CD4-positive, alpha-beta T cell (primary cell): Measurements from ENCODE around the gene SAMD14. TPM values are rescaled to one million over a fixed set of nuclear protein-coding genes. Genes with fewer than 3 reads are reported as not detected.

Experiments used
- ATAC-seq: fragments of 200-7000 bp; cut with Tn5 transposase; one replicate; pipeline ENCODE4 v1.10.0; 2022; ENCODE audit warnings: mild to moderate bottlenecking; ENCODE audit not compliant: poor library complexity
- CTCF ChIA-PET: fragments of 350-600 bp; sonication (Branson Sonifier 250); formaldehyde crosslinking; loops from one replicate; lab custom pipeline; 2021; ENCODE audit warnings: antibody characterized with exemption, inconsistent platforms; lab: Charles Lee
- POLR2A ChIA-PET: fragments of 350-600 bp; sonication (Branson Sonifier 250); formaldehyde crosslinking; loops from one replicate; lab custom pipeline; 2021; ENCODE audit warnings: antibody characterized with exemption, inconsistent platforms; lab: Charles Lee
- DNase-seq, 14 experiments: peaks; one replicate each; pipeline ENCODE4 v3.0.0-alpha.2; 2013 to 2020; ENCODE audit warnings: mixed read lengths in 2 of 14
- H3K27ac ChIP-seq, 2 donors: one replicate each; pipeline versions ENCODE4 v1.5.1 to v1.7.0; 2013; ENCODE audit warnings: low read length in 2 of 2, low read depth in 1 of 2, mild to moderate bottlenecking in 1 of 2
- H3K27me3 ChIP-seq, 2 experiments: 1 replicate in 1 of 2; 2 replicates in 1 of 2; pipeline versions ENCODE4 v1.6.1 to v1.7.0; 2013; ENCODE audit warnings: low read length in 2 of 2, control low read depth in 1 of 2, mild to moderate bottlenecking in 1 of 2, moderate library complexity in 1 of 2; ENCODE audit not compliant: insufficient read depth in 2 of 2, control insufficient read depth in 1 of 2
- H3K36me3 ChIP-seq: one replicate; pipeline ENCODE4 v1.6.1; 2013; ENCODE audit warnings: low read length, control low read depth; ENCODE audit not compliant: insufficient read depth
- H3K4me1 ChIP-seq: one replicate; pipeline ENCODE4 v1.6.1; 2013; ENCODE audit warnings: low read length, control low read depth; ENCODE audit not compliant: insufficient read depth
- H3K4me3 ChIP-seq: one replicate; pipeline ENCODE4 v1.5.1; 2013; ENCODE audit warnings: mild to moderate bottlenecking, low read length, moderate library complexity
- H3K9me3 ChIP-seq, 2 experiments: 1 replicate in 1 of 2; 2 replicates in 1 of 2; pipeline versions ENCODE4 v1.6.1 to v1.7.0; 2013; ENCODE audit warnings: low read length in 2 of 2, mild to moderate bottlenecking in 2 of 2, control low read depth in 1 of 2, moderate library complexity in 1 of 2; ENCODE audit not compliant: control insufficient read depth in 1 of 2, insufficient read depth in 1 of 2
- H3K27ac Mint-ChIP-seq: one replicate; pipeline ENCODE4 v1.8.0; 2020; ENCODE audit warnings: mixed read lengths
- H3K27me3 Mint-ChIP-seq: one replicate; pipeline ENCODE4 v1.8.0; 2021; ENCODE audit warnings: mixed read lengths
- H3K36me3 Mint-ChIP-seq: one replicate; pipeline ENCODE4 v1.8.0; 2021; ENCODE audit warnings: low read depth, mixed read lengths
- H3K4me1 Mint-ChIP-seq: one replicate; pipeline ENCODE4 v1.8.0; 2021; ENCODE audit warnings: low read depth, mixed read lengths
- H3K4me3 Mint-ChIP-seq: one replicate; pipeline ENCODE4 v1.8.0; 2020; ENCODE audit warnings: mild to moderate bottlenecking, mixed read lengths
- H3K9me3 Mint-ChIP-seq: one replicate; pipeline ENCODE4 v1.8.0; 2020; ENCODE audit warnings: mixed read lengths
- CTCF ChIP-seq: fragments of 200-600 bp; IDR thresholded peaks from one replicate; pipeline ENCODE4 v1.8.0; 2022; ENCODE audit warnings: antibody characterized with exemption, mild to moderate bottlenecking
- intact Hi-C, 2 experiments: fragments of 100-400 bp; cut with DNase I in 1 of 2; cut with micrococcal nuclease in 1 of 2; formaldehyde crosslinking; loops; one replicate each; pipeline versions ENCODE4 v1.15.1 to v1.9.0; 2023 to 2025; cut with DNase I, micrococcal nuclease
- total RNA-seq, 174 experiments: library from RNA in 2 of 174; stranded (reverse) in 2 of 174; gene quantifications; one replicate each; pipeline ENCODE4 v1.2.3 and lab custom pipeline; 2021 to 2026

SAMD14 gene
- total RNA-seq, 2 experiments from 2014 or later = 0.33 to 0.53 TPM

GRCh38 chr17:50151937-50152547 is 22.1 kb upstream of the SAMD14 start:
- no peaks in the 10 kb centered on the region for H3K27me3 ChIP-seq
- ChIA-PET CTCF (interaction anchor here (1.2 to 2.4 kb wide), 8 partner anchors 9 to 245 kb away, joined by 3 to 26 read pairs (median 6); partner anchors contain the start of gene LRRC59), POLR2A (interaction anchor here (0.7 to 4.2 kb wide), 9 partner anchors 9 to 1152 kb away, joined by 3 to 50 read pairs (median 4); no protein-coding TSS in a partner anchor)
- no peak for TF ChIP-seq CTCF
- no peaks in the 10 kb centered on the region for H3K9me3 Mint-ChIP-seq
- H3K27me3 Mint-ChIP-seq = no peaks in the 10 kb centered on the region
- peaks cover 44% of the 10 kb centered on the region for H3K4me1 Mint-ChIP-seq
- no peaks in the 10 kb centered on the region for H3K9me3 ChIP-seq
- peaks cover 47% of the 10 kb centered on the region for H3K4me1 ChIP-seq
- peak overlapping the region; percentile 90 for H3K4me3 Mint-ChIP-seq
- peak overlapping the region; percentile 86 for H3K4me3 ChIP-seq
- H3K27ac ChIP-seq = peak overlapping the region; percentile 47 to 70
- intact Hi-C loops = loop anchor here (1.0 to 5.0 kb wide), 3 partner anchors 9 to 55 kb away; partner anchors contain the start of gene PDK2 (in 1 of the 2)
- H3K36me3 Mint-ChIP-seq = peaks cover 16% of the 10 kb centered on the region
- H3K36me3 ChIP-seq = no peaks in the 10 kb centered on the region
- H3K27ac Mint-ChIP-seq = peak overlapping the region; percentile 84
- ATAC-seq = peak; percentile 12
- peak in 10 of 14 experiments; percentile 31 to 79 (median 49) for DNase-seq

DNA sequence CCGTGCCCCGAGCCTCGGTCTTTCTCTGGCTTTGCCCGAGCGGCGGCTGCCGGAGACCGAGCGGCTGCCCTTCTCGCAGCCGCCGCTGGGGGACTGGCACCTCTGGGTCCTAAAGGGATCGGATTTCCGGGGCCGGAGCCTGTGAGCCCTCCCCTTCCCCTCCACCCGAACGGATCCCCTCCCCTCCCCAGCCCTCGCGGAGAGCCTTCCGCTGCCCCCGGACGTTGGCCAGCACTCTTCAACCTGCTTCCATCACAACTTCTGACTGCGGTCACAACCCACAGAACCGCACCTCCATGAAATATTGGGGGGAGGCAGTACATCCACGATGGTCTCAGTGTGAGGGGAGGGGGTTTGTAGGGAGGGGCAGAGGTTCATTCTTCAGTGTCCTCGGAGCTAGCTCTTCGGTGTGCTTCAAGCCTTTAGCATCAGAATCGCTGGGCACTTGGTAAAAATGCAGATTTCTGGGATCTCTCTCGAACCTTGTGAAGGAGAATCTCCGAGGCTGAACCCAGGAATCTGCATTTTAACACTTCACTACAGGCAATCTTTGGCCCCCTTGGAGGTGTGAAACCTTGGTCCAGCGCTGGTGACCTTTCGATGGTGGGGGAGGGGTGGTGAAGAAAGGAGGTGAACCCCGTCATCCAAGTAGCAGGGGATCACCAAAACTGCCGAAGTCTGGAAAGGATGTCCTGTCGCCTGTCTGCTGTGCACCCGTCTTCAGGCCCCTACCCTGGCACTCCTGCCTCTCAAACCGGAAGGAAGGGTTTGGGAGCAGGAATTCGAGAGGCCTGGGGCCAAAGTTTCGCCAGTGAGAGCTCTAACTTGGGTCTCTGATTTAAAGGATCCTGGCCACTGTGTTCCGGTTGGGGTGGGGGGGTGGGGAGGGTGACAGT is 21.3 kb upstream of the SAMD14 start:
- peak overlapping the region; percentile 90 for H3K4me3 Mint-ChIP-seq
- CTCF ChIA-PET = interaction anchor here (1.2 to 2.4 kb wide), 8 partner anchors 9 to 246 kb away, joined by 3 to 26 read pairs (median 6); partner anchors contain the start of gene LRRC59
- H3K9me3 Mint-ChIP-seq = no peaks in the 10 kb centered on the region
- Histone ChIP-seq H3K36me3 (peaks cover 7% of the 10 kb centered on the region), H3K4me3 (peak overlapping the region; percentile 86), H3K4me1 (peaks cover 54% of the 10 kb centered on the region), H3K27me3 (no peaks in the 10 kb centered on the region), H3K27ac (peak overlapping the region; percentile 47 to 74), H3K9me3 (no peaks in the 10 kb centered on the region)
- DNase-seq (peak; percentile 68 to 95 (median 80)), ATAC-seq (peak; percentile 64)
- H3K27me3 Mint-ChIP-seq = no peaks in the 10 kb centered on the region
- H3K4me1 Mint-ChIP-seq = peaks cover 51% of the 10 kb centered on the region
- POLR2A ChIA-PET = interaction anchor here (0.7 to 4.2 kb wide), 9 partner anchors 10 to 58 kb away, joined by 3 to 50 read pairs (median 6); no protein-coding TSS in a partner anchor
- intact Hi-C loops = loop anchor here (1.0 to 5.0 kb wide), 3 partner anchors 10 to 54 kb away; partner anchors contain the start of gene PDK2 (in 1 of the 2)
- H3K27ac Mint-ChIP-seq = peak overlapping the region; percentile 84
- peak; percentile 52 for TF ChIP-seq CTCF
- peaks cover 22% of the 10 kb centered on the region for H3K36me3 Mint-ChIP-seq
